ENCODE measurements around the gene APBB3. TPM values are rescaled to one million over a fixed set of nuclear protein-coding genes. Genes with fewer than 3 reads are reported as not detected.
A peak's percentile ranks its signal among the peaks of the same experiment; 100 is the strongest.

Gene APBB3
- total RNA-seq, 1 donor from 2014 or later = 20.7 TPM

GRCh38 chr5:140574165-140574564, 9.8 kb upstream of the APBB3 start:
- Mint-ChIP-seq H3K36me3 (no peaks in the 10 kb centered on the region), H3K27me3 (ENCODE audit: insufficient read depth, low read depth) (peaks cover 6% of the 10 kb centered on the region), H3K27ac (no peak overlapping the region), H3K9me3 (no peaks in the 10 kb centered on the region), H3K4me1 (no peaks in the 10 kb centered on the region), H3K4me3 (no peak overlapping the region)
- H3K36me3 ChIP-seq = no peaks in the 10 kb centered on the region
- peaks cover 4% of the 10 kb centered on the region for H3F3A ChIP-seq (ENCODE audit: low read depth)
- no peak for DNase-seq (ENCODE audit: low spot score)
- no peaks in the 10 kb centered on the region for H3K79me2 ChIP-seq (ENCODE audit: low read depth)
- no peaks in the 10 kb centered on the region for H3K27me3 ChIP-seq
- no peak overlapping the region for H3K9ac ChIP-seq
- H3K4me1 ChIP-seq = no peaks in the 10 kb centered on the region
- no peak overlapping the region for H3K27ac ChIP-seq
- H2AFZ ChIP-seq (replicated peaks) = no peak overlapping the region
- H3K4me3 ChIP-seq = no peak overlapping the region
- no peaks in the 10 kb centered on the region for H3K9me3 ChIP-seq (ENCODE audit: low read depth)
- H4K20me1 ChIP-seq (ENCODE audit: low read depth) = no peaks in the 10 kb centered on the region
- TF ChIP-seq CTCF (IDR thresholded peaks at IDR 0.05) = no peak
- TF ChIP-seq EZH2phosphoT487 (IDR thresholded peaks at IDR 0.05) = no peak
- TF ChIP-seq EZH2 (IDR thresholded peaks at IDR 0.05) = no peak
- H3K4me2 ChIP-seq = no peak overlapping the region

GRCh38 chr5:140573683-140574082, 9.3 kb upstream of the APBB3 start:
- H3F3A ChIP-seq (ENCODE audit: low read depth) = peaks cover 4% of the 10 kb centered on the region
- DNase-seq (ENCODE audit: low spot score) = no peak

GRCh38 chr5:140571105-140571504, 6.7 kb upstream of the APBB3 start:
- H3K27me3 Mint-ChIP-seq (ENCODE audit: insufficient read depth, low read depth) = peaks cover 6% of the 10 kb centered on the region
- H3K9me3 Mint-ChIP-seq = no peaks in the 10 kb centered on the region
- peaks cover under 1% of the 10 kb centered on the region for H3K4me1 Mint-ChIP-seq
- Histone ChIP-seq H3K27ac (no peak overlapping the region), H3K9me3 (ENCODE audit: low read depth) (no peaks in the 10 kb centered on the region), H3K36me3 (no peaks in the 10 kb centered on the region), H3K4me2 (no peak overlapping the region), H3K4me3 (no peak overlapping the region), H4K20me1 (ENCODE audit: low read depth) (no peaks in the 10 kb centered on the region), H3K9ac (no peak overlapping the region), H3F3A (ENCODE audit: low read depth) (no peaks in the 10 kb centered on the region), H3K27me3 (no peaks in the 10 kb centered on the region), H2AFZ (replicated peaks) (no peak overlapping the region), H3K4me1 (no peaks in the 10 kb centered on the region), H3K79me2 (ENCODE audit: low read depth) (peaks cover 4% of the 10 kb centered on the region)
- H3K27ac Mint-ChIP-seq = peak overlapping the region; percentile 87
- H3K36me3 Mint-ChIP-seq = peaks cover 8% of the 10 kb centered on the region
- H3K4me3 Mint-ChIP-seq = no peak overlapping the region
- TF ChIP-seq CTCF (IDR thresholded peaks at IDR 0.05) (no peak), EZH2 (IDR thresholded peaks at IDR 0.05) (no peak), EZH2phosphoT487 (IDR thresholded peaks at IDR 0.05) (no peak)
- DNase-seq (ENCODE audit: low spot score) = no peak

More at GRCh38 chr5:140573683-140574082, 9.3 kb upstream of the APBB3 start:
- H4K20me1 ChIP-seq (ENCODE audit: low read depth) = no peaks in the 10 kb centered on the region
- no peak overlapping the region for H3K4me3 ChIP-seq
- no peak overlapping the region for H3K4me2 ChIP-seq
- H3K9me3 Mint-ChIP-seq = no peaks in the 10 kb centered on the region
- no peaks in the 10 kb centered on the region for H3K79me2 ChIP-seq (ENCODE audit: low read depth)
- H3K9me3 ChIP-seq (ENCODE audit: low read depth) = no peaks in the 10 kb centered on the region
- no peaks in the 10 kb centered on the region for H3K27me3 ChIP-seq
- no peak overlapping the region for H2AFZ ChIP-seq (replicated peaks)
- no peaks in the 10 kb centered on the region for H3K36me3 Mint-ChIP-seq
- no peak overlapping the region for H3K27ac Mint-ChIP-seq
- no peaks in the 10 kb centered on the region for H3K4me1 ChIP-seq
- H3K27ac ChIP-seq = no peak overlapping the region
- no peaks in the 10 kb centered on the region for H3K4me1 Mint-ChIP-seq
- no peak for TF ChIP-seq CTCF (IDR thresholded peaks at IDR 0.05)
- no peak for TF ChIP-seq EZH2 (IDR thresholded peaks at IDR 0.05)
- no peak for TF ChIP-seq EZH2phosphoT487 (IDR thresholded peaks at IDR 0.05)
- no peak overlapping the region for H3K4me3 Mint-ChIP-seq
- H3K27me3 Mint-ChIP-seq (ENCODE audit: insufficient read depth, low read depth) = peaks cover 6% of the 10 kb centered on the region
- H3K36me3 ChIP-seq = no peaks in the 10 kb centered on the region
- no peak overlapping the region for H3K9ac ChIP-seq
